Activated naive CD4-positive, alpha-beta T cell (primary cell): Measurements from ENCODE around the gene TMEM256.

Experiments
- DNase-seq, 4 experiments: peaks; one replicate each; lab custom pipeline; 2025; lab: John Stamatoyannopoulos, UW

Gene TMEM256

GRCh38 chr17:7429722-7430121 is 25.8 kb upstream of the TMEM256 start:
- no peak for DNase-seq

- DNase-seq = no peak
Observed at GRCh38 chr17:7428557-7428956, 24.7 kb upstream of the TMEM256 start, which contains the start of gene SPEM3. SPEM3 (plus strand) TSS chr17:7428857; CDS start chr17:7428903, 46 bp downstream.

- no peak for DNase-seq
Observed at GRCh38 chr17:7427549-7427948, 23.7 kb upstream of the TMEM256 start.

GRCh38 chr17:7426896-7427489 is 23.1 kb upstream of the TMEM256 start:
- no peak for DNase-seq

- DNase-seq = no peak
Observed at GRCh38 chr17:7426203-7426863, 22.4 kb upstream of the TMEM256 start.

- DNase-seq = no peak
Observed at GRCh38 chr17:7425756-7426155, 21.9 kb upstream of the TMEM256 start.

GRCh38 chr17:7425316-7425715 is 21.4 kb upstream of the TMEM256 start, which contains the start of gene SPEM2:
SPEM2 (plus strand) TSS chr17:7425616; CDS start chr17:7425689, 73 bp downstream.
- DNase-seq = no peak

- no peak for DNase-seq
Observed at GRCh38 chr17:7423679-7424078, 19.8 kb upstream of the TMEM256 start.

GRCh38 chr17:7421186-7421585 is 17.3 kb upstream of the TMEM256 start:
- no peak for DNase-seq

- DNase-seq = no peak
Observed at GRCh38 chr17:7419819-7420610, 16.1 kb upstream of the TMEM256 start, which contains the start of gene SPEM1. SPEM1 (plus strand) TSS chr17:7420324; CDS start chr17:7420385, 61 bp downstream.

- DNase-seq = no peak
Observed at GRCh38 chr17:7418472-7419152, 14.7 kb upstream of the TMEM256 start.

GRCh38 chr17:7417056-7417655 is 13.3 kb upstream of the TMEM256 start:
- no peak for DNase-seq

GRCh38 chr17:7416323-7416722 is 12.4 kb upstream of the TMEM256 start:
- DNase-seq = no peak

- DNase-seq = no peak
Observed at GRCh38 chr17:7415784-7416183, 11.9 kb upstream of the TMEM256 start.

GRCh38 chr17:7414837-7415236 is 10.9 kb upstream of the TMEM256 start:
- no peak for DNase-seq

- DNase-seq = no peak
Observed at GRCh38 chr17:7413346-7413985, 9.6 kb upstream of the TMEM256 start.

GRCh38 chr17:7411427-7411750 is 7.5 kb upstream of the TMEM256 start:
- no peak for DNase-seq

GRCh38 chr17:7410634-7411426 is 6.9 kb upstream of the TMEM256 start:
- DNase-seq = no peak

GRCh38 chr17:7409716-7410115 is 5.8 kb upstream of the TMEM256 start:
- no peak for DNase-seq

GRCh38 chr17:7408863-7409262 is 5.0 kb upstream of the TMEM256 start:
- DNase-seq = no peak
